ENCODE data around the gene TRPM5.

The TRPM5 gene

DNA sequence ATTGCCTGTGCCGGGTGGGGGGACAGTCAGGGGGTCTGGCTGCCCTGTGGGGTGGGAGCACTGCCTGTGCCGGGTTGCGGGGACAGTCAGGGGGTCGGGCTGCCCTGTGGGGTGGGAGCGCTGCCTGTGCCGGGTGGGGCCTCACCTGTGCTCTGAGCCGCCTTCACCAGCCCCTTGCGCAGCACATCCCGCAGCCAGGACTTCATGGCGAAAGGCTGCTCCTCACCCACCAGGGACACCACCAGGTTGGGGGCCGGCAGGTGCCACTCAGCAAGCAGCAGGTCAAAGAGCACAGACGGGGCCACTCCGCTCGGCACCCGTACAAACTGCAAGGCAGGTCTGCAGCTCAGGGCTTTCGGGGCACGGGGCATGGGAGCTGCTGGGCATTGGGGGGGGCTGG, 22.3 kb downstream of the TRPM5 start:
- Histone ChIP-seq H3K36me3 (ENCODE audit: control insufficient read depth in 1 of 2, insufficient read depth in 2 of 2, low read length in 2 of 2) (no peaks in the 10 kb centered on the region), H3K27ac (ENCODE audit: low read depth, low read length) (no peak overlapping the region), H3K9ac (ENCODE audit: low read depth in 1 of 2, low read length in 2 of 2) (no peak overlapping the region), H3K4me3 (ENCODE audit: low read depth in 1 of 2, low read length in 2 of 2) (no peak overlapping the region), H3K9me3 (ENCODE audit: control insufficient read depth in 1 of 2, low read length in 2 of 2) (no peaks in the 10 kb centered on the region), H3K27me3 (ENCODE audit: control insufficient read depth in 1 of 2, insufficient read depth in 2 of 2, low read length in 2 of 2) (peaks cover 25 to 38% of the 10 kb centered on the region in 2 donors), H3K4me1 (ENCODE audit: control insufficient read depth in 1 of 2, insufficient read depth in 2 of 2, low read length in 2 of 2) (peaks cover 7 to 17% of the 10 kb centered on the region in 2 donors)

DNA sequence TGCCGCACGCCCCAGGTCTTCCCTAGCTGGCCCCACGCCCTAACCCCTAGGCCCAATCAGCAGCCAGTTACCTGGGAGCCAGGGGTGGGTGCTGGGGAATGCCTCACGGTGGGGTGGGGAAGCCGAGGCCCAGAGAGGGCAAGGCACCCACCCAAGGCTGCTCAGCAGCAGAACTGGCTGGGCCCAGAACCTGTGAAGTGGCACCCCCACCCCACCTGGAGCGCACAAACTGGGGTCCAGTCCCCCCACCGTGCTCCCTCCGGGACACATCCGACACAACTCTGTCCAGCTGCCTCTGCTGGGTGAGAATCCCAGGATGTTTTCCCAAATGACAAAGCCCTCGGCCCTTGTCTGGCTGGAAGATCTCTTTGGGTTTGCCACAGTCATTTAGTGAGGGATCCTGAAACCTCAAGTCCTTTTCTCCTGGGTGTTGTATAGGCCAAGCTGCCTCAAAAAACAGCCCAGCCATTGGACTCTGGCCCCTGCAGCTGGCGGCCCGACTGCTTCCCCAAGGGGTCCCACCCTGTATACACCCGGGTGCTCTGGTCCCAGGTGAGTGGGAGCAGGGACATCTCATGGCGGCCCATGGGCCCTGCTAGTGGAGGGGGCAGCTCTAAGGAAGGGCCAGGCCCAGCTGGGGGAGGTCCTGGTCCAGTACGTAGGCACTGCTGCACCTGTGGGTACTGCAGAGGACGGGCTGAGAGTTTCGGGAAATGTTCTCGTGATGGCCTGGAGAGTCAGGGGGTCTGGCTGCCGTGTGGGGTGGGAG, 22.9 kb downstream of the TRPM5 start:
- H3K4me3 ChIP-seq (ENCODE audit: low read depth in 1 of 2, low read length in 2 of 2): no peak overlapping the region
- H3K36me3 ChIP-seq (ENCODE audit: control insufficient read depth in 1 of 2, insufficient read depth in 2 of 2, low read length in 2 of 2): no peaks in the 10 kb centered on the region
- no peak overlapping the region for H3K9ac ChIP-seq (ENCODE audit: low read depth in 1 of 2, low read length in 2 of 2)
- peaks cover 25 to 35% of the 10 kb centered on the region in 2 donors for H3K27me3 ChIP-seq (ENCODE audit: control insufficient read depth in 1 of 2, insufficient read depth in 2 of 2, low read length in 2 of 2)
- H3K4me1 ChIP-seq (ENCODE audit: control insufficient read depth in 1 of 2, insufficient read depth in 2 of 2, low read length in 2 of 2): peaks cover 7 to 13% of the 10 kb centered on the region in 2 donors
- H3K9me3 ChIP-seq (ENCODE audit: control insufficient read depth in 1 of 2, low read length in 2 of 2): no peaks in the 10 kb centered on the region
- no peak overlapping the region for H3K27ac ChIP-seq (ENCODE audit: low read depth, low read length)

DNA sequence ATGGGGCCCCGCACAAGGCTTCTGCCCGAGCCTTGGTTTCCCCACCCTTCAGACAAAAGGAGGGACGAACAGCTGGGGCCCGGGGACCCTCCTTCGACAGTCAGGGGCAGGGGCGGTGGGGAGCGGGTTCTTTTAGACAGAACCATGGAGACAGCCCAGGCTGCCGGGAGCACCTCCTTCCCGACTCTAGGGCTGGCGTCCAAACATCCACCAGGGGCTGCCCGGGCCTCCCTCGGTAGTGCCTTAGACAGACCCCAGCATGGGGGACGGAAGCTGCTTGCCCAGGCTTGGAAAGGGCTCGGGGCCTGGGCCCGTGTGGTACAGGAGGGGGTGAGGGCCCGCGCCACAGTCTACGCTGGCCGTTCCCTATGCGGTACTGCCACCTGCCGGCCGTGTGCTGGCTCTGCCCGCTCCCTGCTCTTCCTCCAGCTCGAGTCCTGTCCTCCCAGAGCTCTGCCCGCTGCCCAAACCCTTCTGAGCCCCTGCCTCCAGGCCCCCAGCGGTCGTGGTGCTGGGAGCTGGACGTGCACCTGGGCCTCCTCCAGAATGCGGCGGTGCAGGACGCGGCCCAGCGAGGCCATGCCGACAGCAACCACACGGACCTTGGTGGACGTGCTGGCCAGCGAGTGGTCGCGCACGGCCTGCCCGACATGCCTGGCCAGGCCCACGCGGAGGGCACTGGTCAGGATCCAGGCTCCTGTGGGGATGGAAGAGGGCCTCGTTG, 23.6 kb downstream of the TRPM5 start:
- Histone ChIP-seq H3K27ac (ENCODE audit: low read depth, low read length) (no peak overlapping the region), H3K4me3 (ENCODE audit: low read depth in 1 of 2, low read length in 2 of 2) (peak overlapping the region; percentile 35 to 50), H3K4me1 (ENCODE audit: control insufficient read depth in 1 of 2, insufficient read depth in 2 of 2, low read length in 2 of 2) (peaks cover 7 to 13% of the 10 kb centered on the region in 2 donors), H3K9me3 (ENCODE audit: control insufficient read depth in 1 of 2, low read length in 2 of 2) (no peaks in the 10 kb centered on the region), H3K36me3 (ENCODE audit: control insufficient read depth in 1 of 2, insufficient read depth in 2 of 2, low read length in 2 of 2) (no peaks in the 10 kb centered on the region), H3K27me3 (ENCODE audit: control insufficient read depth in 1 of 2, insufficient read depth in 2 of 2, low read length in 2 of 2) (peaks cover 25 to 29% of the 10 kb centered on the region in 2 donors), H3K9ac (ENCODE audit: low read depth in 1 of 2, low read length in 2 of 2) (peak overlapping the region in 1 of 2 donors; percentile 18)

DNA sequence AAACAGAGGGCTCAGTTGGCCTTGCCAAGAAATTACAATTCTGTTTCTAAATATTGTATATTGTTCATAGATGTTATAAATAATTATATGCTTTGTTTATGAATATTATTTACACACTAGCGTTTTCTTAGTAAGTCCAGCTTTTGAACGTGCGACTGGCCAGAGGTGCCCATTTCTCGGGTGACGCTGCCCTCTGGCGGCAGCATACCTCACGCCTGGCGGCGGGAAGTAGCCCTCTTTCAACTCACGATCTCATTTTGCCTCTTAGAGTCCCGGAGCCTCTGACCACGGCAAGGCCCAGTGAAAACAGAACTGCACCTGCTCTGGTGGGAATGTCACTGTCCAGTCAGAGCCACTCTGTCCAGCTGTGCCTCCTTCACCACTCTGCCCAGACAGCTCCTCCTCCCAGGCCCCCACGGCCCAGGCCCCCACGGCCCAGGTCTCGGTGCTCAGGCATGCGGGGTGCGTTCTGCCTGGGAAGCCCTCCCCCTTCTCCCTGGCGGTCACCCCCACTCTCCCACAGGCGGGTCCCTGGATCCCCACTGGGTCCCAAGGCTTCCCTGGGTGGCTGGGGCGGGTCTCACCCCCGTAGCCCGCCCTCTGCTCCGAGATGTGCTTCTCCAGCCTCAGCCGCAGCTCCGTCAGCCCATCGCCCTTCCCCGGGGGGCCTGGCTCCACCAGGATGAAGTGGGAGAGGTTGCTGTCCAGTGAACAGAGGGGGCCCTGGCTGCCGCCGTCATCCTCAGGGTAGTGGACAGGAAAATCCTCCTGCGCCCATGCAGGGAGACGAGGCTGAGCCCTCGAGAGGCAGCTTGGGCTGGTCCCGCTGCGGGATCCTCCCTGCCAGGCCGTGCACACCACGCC, 24.4 kb downstream of the TRPM5 start:
- Histone ChIP-seq H3K9me3 (ENCODE audit: control insufficient read depth in 1 of 2, low read length in 2 of 2) (no peaks in the 10 kb centered on the region), H3K4me3 (ENCODE audit: low read depth in 1 of 2, low read length in 2 of 2) (peak overlapping the region; percentile 35 to 50), H3K27ac (ENCODE audit: low read depth, low read length) (no peak overlapping the region), H3K9ac (ENCODE audit: low read depth in 1 of 2, low read length in 2 of 2) (peak overlapping the region in 1 of 2 donors; percentile 25), H3K27me3 (ENCODE audit: control insufficient read depth in 1 of 2, insufficient read depth in 2 of 2, low read length in 2 of 2) (peaks cover 24 to 25% of the 10 kb centered on the region in 2 donors), H3K4me1 (ENCODE audit: control insufficient read depth in 1 of 2, insufficient read depth in 2 of 2, low read length in 2 of 2) (peaks cover 7 to 13% of the 10 kb centered on the region in 2 donors), H3K36me3 (ENCODE audit: control insufficient read depth in 1 of 2, insufficient read depth in 2 of 2, low read length in 2 of 2) (no peaks in the 10 kb centered on the region)

DNA sequence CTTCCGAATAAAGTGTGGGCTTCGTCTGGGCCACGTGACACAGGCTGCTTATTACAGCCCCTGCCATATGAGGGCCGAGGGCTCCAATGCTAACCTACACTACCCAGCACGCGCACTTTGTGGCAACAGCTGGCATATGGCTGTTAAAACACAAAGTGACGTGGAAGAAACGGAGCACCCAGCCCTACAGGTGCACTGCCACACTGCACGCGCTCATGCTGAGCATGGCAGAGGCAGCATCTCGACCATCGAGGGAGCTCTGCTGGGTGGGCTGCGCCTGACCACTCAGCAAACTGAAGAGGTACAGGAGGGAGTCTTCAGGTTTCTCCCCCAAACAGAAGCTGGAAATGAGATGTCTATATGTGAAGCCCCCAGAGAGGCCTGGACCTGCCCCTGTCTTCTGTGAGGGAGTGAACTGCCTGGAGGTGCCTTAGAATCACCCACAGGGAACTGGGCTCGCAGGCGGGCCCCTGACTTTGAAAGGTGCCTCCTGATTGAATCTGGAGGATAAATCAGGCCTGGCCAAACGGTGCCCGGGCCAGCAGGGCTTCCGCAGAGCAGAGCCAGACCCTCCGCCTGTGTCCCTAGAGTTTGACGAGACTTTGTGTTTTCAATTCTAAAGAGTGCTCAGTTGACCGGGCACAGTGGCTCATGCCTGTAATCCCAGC, 25.5 kb downstream of the TRPM5 start:
- peaks cover 17 to 19% of the 10 kb centered on the region in 2 donors for H3K27me3 ChIP-seq (ENCODE audit: control insufficient read depth in 1 of 2, insufficient read depth in 2 of 2, low read length in 2 of 2)
- H3K27ac ChIP-seq (ENCODE audit: low read depth, low read length): no peak overlapping the region
- H3K9ac ChIP-seq (ENCODE audit: low read depth in 1 of 2, low read length in 2 of 2): no peak overlapping the region
- no peaks in the 10 kb centered on the region for H3K9me3 ChIP-seq (ENCODE audit: control insufficient read depth in 1 of 2, low read length in 2 of 2)
- H3K36me3 ChIP-seq (ENCODE audit: control insufficient read depth in 1 of 2, insufficient read depth in 2 of 2, low read length in 2 of 2): no peaks in the 10 kb centered on the region
- H3K4me1 ChIP-seq (ENCODE audit: control insufficient read depth in 1 of 2, insufficient read depth in 2 of 2, low read length in 2 of 2): peaks cover 7 to 13% of the 10 kb centered on the region in 2 donors
- no peak overlapping the region for H3K4me3 ChIP-seq (ENCODE audit: low read depth in 1 of 2, low read length in 2 of 2)

DNA sequence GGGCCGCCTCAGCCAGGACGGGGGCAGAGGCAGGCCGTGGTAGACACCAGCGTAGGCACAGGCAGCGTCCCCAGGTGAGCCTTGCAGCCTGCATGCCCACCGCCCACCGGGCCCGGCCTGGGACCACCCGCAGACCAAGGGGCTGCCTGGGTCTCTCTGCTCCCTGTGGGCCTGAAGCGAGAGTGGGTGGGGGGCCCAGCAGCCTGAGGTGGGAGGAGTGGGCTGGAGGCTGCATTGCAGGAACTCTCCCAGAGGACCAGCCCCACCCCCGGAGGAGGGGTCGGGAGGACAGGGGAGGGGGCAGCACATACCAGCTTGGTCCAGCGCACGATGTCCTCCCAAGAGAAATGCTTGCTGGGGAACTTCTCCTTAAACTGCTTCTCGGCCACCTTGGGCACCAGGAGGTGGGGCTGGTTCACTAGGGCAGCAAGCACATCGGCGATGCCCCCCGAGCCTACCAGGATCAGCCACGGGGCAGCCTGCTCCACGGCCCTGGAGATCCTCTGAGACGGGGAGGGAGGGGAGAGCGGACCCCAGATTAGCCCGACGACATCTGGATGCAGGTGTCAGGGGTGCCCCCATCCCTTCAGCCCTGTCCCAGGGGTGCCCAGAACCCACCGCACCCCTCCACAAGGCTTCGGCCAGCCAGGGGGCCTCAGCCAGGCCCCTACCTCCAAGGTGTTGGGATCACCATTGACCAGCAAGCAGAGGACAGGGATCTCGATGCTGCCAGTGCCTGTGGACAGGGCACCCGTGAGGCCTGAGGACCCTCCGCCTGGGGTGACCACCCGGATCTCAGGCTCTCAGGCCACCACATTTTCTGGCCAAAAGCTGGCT, 26.2 kb downstream of the TRPM5 start:
- H3K4me1 ChIP-seq (ENCODE audit: control insufficient read depth in 1 of 2, insufficient read depth in 2 of 2, low read length in 2 of 2): peaks cover 7 to 13% of the 10 kb centered on the region in 2 donors
- H3K27me3 ChIP-seq (ENCODE audit: control insufficient read depth in 1 of 2, insufficient read depth in 2 of 2, low read length in 2 of 2): peaks cover 11 to 15% of the 10 kb centered on the region in 2 donors
- H3K36me3 ChIP-seq (ENCODE audit: control insufficient read depth in 1 of 2, insufficient read depth in 2 of 2, low read length in 2 of 2): no peaks in the 10 kb centered on the region
- H3K9ac ChIP-seq (ENCODE audit: low read depth in 1 of 2, low read length in 2 of 2): no peak overlapping the region
- no peak overlapping the region for H3K27ac ChIP-seq (ENCODE audit: low read depth, low read length)
- no peak overlapping the region for H3K4me3 ChIP-seq (ENCODE audit: low read depth in 1 of 2, low read length in 2 of 2)
- no peaks in the 10 kb centered on the region for H3K9me3 ChIP-seq (ENCODE audit: control insufficient read depth in 1 of 2, low read length in 2 of 2)

DNA sequence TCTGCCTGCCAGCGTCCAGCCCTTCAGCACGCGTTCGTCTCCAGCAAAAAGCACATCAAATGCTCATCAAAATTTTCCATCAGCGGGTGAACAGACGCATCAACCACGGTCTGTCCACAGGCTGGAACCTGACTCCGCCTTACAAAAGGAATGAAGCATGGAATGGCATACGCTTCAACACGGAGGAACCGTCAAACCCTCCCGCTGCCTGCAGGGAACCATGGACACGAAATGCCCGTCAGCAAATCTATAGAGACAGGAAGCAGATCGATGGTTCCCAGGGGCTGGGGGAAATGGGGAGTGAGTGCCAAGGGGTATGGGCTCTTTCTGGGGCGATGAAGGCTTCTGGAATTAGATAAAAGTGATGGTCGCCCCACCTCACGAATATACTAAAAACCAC, 27.5 kb downstream of the TRPM5 start:
- no peak overlapping the region for H3K9ac ChIP-seq (ENCODE audit: low read depth in 1 of 2, low read length in 2 of 2)
- H3K9me3 ChIP-seq (ENCODE audit: control insufficient read depth in 1 of 2, low read length in 2 of 2): no peaks in the 10 kb centered on the region
- H3K4me1 ChIP-seq (ENCODE audit: control insufficient read depth in 1 of 2, insufficient read depth in 2 of 2, low read length in 2 of 2): peaks cover 7 to 13% of the 10 kb centered on the region in 2 donors
- H3K4me3 ChIP-seq (ENCODE audit: low read depth in 1 of 2, low read length in 2 of 2): no peak overlapping the region
- H3K27ac ChIP-seq (ENCODE audit: low read depth, low read length): no peak overlapping the region
- peaks cover 7 to 8% of the 10 kb centered on the region in 2 donors for H3K27me3 ChIP-seq (ENCODE audit: control insufficient read depth in 1 of 2, insufficient read depth in 2 of 2, low read length in 2 of 2)
- no peaks in the 10 kb centered on the region for H3K36me3 ChIP-seq (ENCODE audit: control insufficient read depth in 1 of 2, insufficient read depth in 2 of 2, low read length in 2 of 2)

DNA sequence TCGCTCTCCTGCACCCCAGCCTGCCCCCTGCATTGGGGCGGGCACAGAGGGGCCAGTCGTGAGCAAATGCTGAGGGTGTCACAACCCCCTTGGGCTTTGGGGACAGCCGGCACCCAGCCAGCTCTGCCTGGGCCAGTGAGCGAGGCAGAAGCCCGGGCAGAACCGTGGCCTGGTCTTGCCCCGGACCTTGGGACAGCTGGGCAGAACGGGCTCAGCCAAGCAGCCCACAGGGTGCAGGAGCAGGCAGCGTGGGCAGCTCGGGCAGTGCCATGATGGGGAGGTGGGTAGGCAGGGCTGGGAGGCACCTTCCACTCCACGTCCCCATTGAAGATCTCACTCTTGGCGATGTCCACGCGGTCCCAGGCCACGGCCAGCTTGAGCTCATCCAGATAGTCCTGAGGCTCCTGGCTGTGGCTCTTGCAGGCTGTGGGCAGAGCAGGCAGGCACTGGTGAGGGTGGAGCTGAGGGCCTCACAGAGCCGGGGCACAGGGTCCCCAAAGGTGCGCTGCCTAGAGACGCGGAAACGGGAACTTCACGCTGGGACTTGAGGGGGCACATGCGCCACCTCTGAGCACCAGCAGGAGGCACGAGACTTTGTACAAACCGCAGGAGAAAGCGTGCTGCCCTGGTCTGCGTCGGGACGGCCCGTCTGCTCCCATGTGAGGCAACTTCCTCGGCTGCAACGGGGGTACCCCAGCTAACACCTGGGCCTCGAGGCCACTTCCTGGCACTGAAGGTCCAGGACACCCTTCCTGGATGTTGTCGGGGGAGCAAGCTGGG, 28.5 kb downstream of the TRPM5 start:
- no peak overlapping the region for H3K9ac ChIP-seq (ENCODE audit: low read depth in 1 of 2, low read length in 2 of 2)
- no peak overlapping the region for H3K27ac ChIP-seq (ENCODE audit: low read depth, low read length)
- no peak overlapping the region for H3K4me3 ChIP-seq (ENCODE audit: low read depth in 1 of 2, low read length in 2 of 2)
- no peaks in the 10 kb centered on the region for H3K36me3 ChIP-seq (ENCODE audit: control insufficient read depth in 1 of 2, insufficient read depth in 2 of 2, low read length in 2 of 2)
- H3K27me3 ChIP-seq (ENCODE audit: control insufficient read depth in 1 of 2, insufficient read depth in 2 of 2, low read length in 2 of 2): peaks cover under 1 to 2% of the 10 kb centered on the region in 2 donors
- peaks cover under 1 to 11% of the 10 kb centered on the region in 2 donors for H3K4me1 ChIP-seq (ENCODE audit: control insufficient read depth in 1 of 2, insufficient read depth in 2 of 2, low read length in 2 of 2)
- no peaks in the 10 kb centered on the region for H3K9me3 ChIP-seq (ENCODE audit: control insufficient read depth in 1 of 2, low read length in 2 of 2)

Data from duodenal mucosa (tissue), 2 donors.